PC-9 (cell line): ENCODE results near the gene KCNJ3. TPM values are rescaled to one million over a fixed set of nuclear protein-coding genes. Genes with fewer than 3 reads are reported as not detected.

Experiments used
- BruUV-seq: library from RNA; stranded (reverse); fragments of 400-500 nt; replicated peaks from 2 replicates; lab custom pipeline; 2021; lab: Mats Ljungman, UMichigan
- CTCF ChIA-PET: fragments of 300-600 bp; sonication (Branson Sonifier 250); formaldehyde crosslinking; loops from one replicate; lab custom pipeline; 2022; ENCODE audit warnings: antibody characterized with exemption; lab: Charles Lee
- POLR2A ChIA-PET: fragments of 300-600 bp; sonication (Branson Sonifier 250); formaldehyde crosslinking; loops from one replicate; lab custom pipeline; 2022; ENCODE audit warnings: antibody characterized with exemption; ENCODE audit not compliant: unreplicated experiment; lab: Charles Lee
- DNase-seq, 2 experiments: peaks; one replicate each; pipeline versions ENCODE4 v3.0.0 to v3.0.0-alpha.2; 2015 to 2022; ENCODE audit warnings: mixed read lengths in 1 of 2
- H2AFZ ChIP-seq: fragments of 200-600 bp; sonication (generic); 2 replicates; pipeline ENCODE4 v1.8.1; 2017; ENCODE audit warnings: antibody characterized with exemption
- H3F3A ChIP-seq: fragments of 200-600 bp; sonication (generic); 2 replicates; pipeline ENCODE4 v1.8.1; 2017; ENCODE audit warnings: antibody characterized with exemption, mild to moderate bottlenecking, low read depth; ENCODE audit not compliant: insufficient read depth
- H3K27ac ChIP-seq: fragments of 200-600 bp; sonication (generic); 2 replicates; pipeline ENCODE4 v1.6.1; 2016; ENCODE audit warnings: mixed run types
- H3K27me3 ChIP-seq: fragments of 200-600 bp; sonication (generic); 2 replicates; pipeline ENCODE4 v1.6.1; 2016; ENCODE audit warnings: low read depth, mixed run types; ENCODE audit not compliant: insufficient read depth
- H3K36me3 ChIP-seq: fragments of 200-600 bp; sonication (generic); 2 replicates; pipeline ENCODE4 v1.6.1; 2016; ENCODE audit warnings: low read depth, mixed run types
- H3K4me1 ChIP-seq: fragments of 200-600 bp; sonication (generic); replicated peaks from 2 replicates; pipeline ENCODE4 v1.6.1; 2016; ENCODE audit warnings: mixed run types; ENCODE audit not compliant: insufficient read depth
- H3K4me2 ChIP-seq: fragments of 200-600 bp; sonication (generic); 2 replicates; pipeline ENCODE4 v1.6.1; 2017; ENCODE audit warnings: mixed run types
- H3K4me3 ChIP-seq: fragments of 200-600 bp; sonication (generic); 2 replicates; pipeline ENCODE4 v1.6.1; 2016; ENCODE audit warnings: mixed run types
- H3K79me2 ChIP-seq: fragments of 200-600 bp; sonication (generic); 2 replicates; pipeline ENCODE4 v1.6.1; 2017; ENCODE audit warnings: low read depth, mixed run types
- H3K9me2 ChIP-seq: fragments of 200-600 bp; sonication (generic); 2 replicates; pipeline ENCODE4 v1.8.1; 2017; ENCODE audit warnings: mild to moderate bottlenecking; ENCODE audit not compliant: insufficient read depth
- H3K9me3 ChIP-seq: fragments of 200-600 bp; sonication (generic); 2 replicates; pipeline ENCODE4 v1.8.1; 2016; ENCODE audit warnings: low read depth; ENCODE audit not compliant: insufficient read depth
- H4K20me1 ChIP-seq: fragments of 200-600 bp; sonication (generic); 2 replicates; pipeline ENCODE4 v1.8.1; 2017; ENCODE audit not compliant: insufficient read depth
- CTCF ChIP-seq: fragments of 200-600 bp; sonication (generic); conservative IDR thresholded peaks from 2 replicates; pipeline ENCODE4 v1.6.1; 2017; ENCODE audit warnings: mixed run types, antibody characterized with exemption, mild to moderate bottlenecking, moderate library complexity
- EZH2 ChIP-seq: fragments of 200-600 bp; sonication (generic); IDR thresholded peaks from 2 replicates; pipeline ENCODE4 v1.8.0; 2017; ENCODE audit warnings: antibody characterized with exemption, low read depth
- intact Hi-C: fragments of 100-400 bp; cut with micrococcal nuclease; formaldehyde crosslinking; loops from one replicate; pipeline ENCODE4 v1.10.0; 2022; ENCODE audit not compliant: unreplicated experiment
- total RNA-seq: library from RNA; stranded (reverse); gene quantifications from 2 replicates; pipeline ENCODE4 v1.2.3, GENCODE V29; 2021

Gene KCNJ3
- total RNA-seq, 1 experiment from 2014 or later = not detected

GRCh38 chr2:154804451-154804850 is 106.0 kb downstream of the KCNJ3 start:
- no TSS peak for BruUV-seq
- H3K4me1 ChIP-seq = no peaks in the 10 kb centered on the region
- H3K27ac ChIP-seq = no peak overlapping the region
- intact Hi-C loops = no loop called here
- no peaks in the 10 kb centered on the region for H4K20me1 ChIP-seq
- TF ChIP-seq EZH2 = no peak
- no peak for TF ChIP-seq CTCF
- H3K36me3 ChIP-seq = no peaks in the 10 kb centered on the region
- ChIA-PET CTCF (no interaction called here), POLR2A (interaction anchor here (0.7 kb wide), 1 partner anchor 15 kb away, joined by 8 read pairs; no protein-coding TSS in a partner anchor)
- no peak overlapping the region for H3K4me3 ChIP-seq
- H2AFZ ChIP-seq = no peak overlapping the region
- H3K79me2 ChIP-seq = no peaks in the 10 kb centered on the region
- no peaks in the 10 kb centered on the region for H3K9me3 ChIP-seq
- no peaks in the 10 kb centered on the region for H3K27me3 ChIP-seq
- no peaks in the 10 kb centered on the region for H3K9me2 ChIP-seq
- no peak overlapping the region for H3K4me2 ChIP-seq
- DNase-seq = no peak
- no peaks in the 10 kb centered on the region for H3F3A ChIP-seq

- intact Hi-C loops = no loop called here
- no peak overlapping the region for H3K27ac ChIP-seq
- no peaks in the 10 kb centered on the region for H3K36me3 ChIP-seq
- POLR2A ChIA-PET = no interaction called here
- H3K4me3 ChIP-seq = no peak overlapping the region
- H2AFZ ChIP-seq = no peak overlapping the region
- H3K9me3 ChIP-seq = no peaks in the 10 kb centered on the region
- H3K4me1 ChIP-seq = no peaks in the 10 kb centered on the region
- TF ChIP-seq CTCF (no peak), EZH2 (no peak)
- no peak for DNase-seq
- H3K9me2 ChIP-seq = no peaks in the 10 kb centered on the region
- H3K27me3 ChIP-seq = no peaks in the 10 kb centered on the region
- H3F3A ChIP-seq = no peaks in the 10 kb centered on the region
- H3K79me2 ChIP-seq = no peaks in the 10 kb centered on the region
- CTCF ChIA-PET = no interaction called here
- no peak overlapping the region for H3K4me2 ChIP-seq
- BruUV-seq = no TSS peak
- no peaks in the 10 kb centered on the region for H4K20me1 ChIP-seq
These were observed 115.1 kb downstream of the KCNJ3 start for GRCh38 chr2:154813636-154814035.

GRCh38 chr2:154814856-154815255 is 116.4 kb downstream of the KCNJ3 start:
- H3K79me2 ChIP-seq = no peaks in the 10 kb centered on the region
- H3K4me2 ChIP-seq = no peak overlapping the region
- H3F3A ChIP-seq = no peaks in the 10 kb centered on the region
- H3K27me3 ChIP-seq = no peaks in the 10 kb centered on the region
- no peak for DNase-seq
- no peaks in the 10 kb centered on the region for H3K36me3 ChIP-seq
- BruUV-seq = no TSS peak
- H3K4me1 ChIP-seq = no peaks in the 10 kb centered on the region
- ChIA-PET CTCF (no interaction called here), POLR2A (no interaction called here)
- intact Hi-C loops = no loop called here
- no peak overlapping the region for H2AFZ ChIP-seq
- TF ChIP-seq CTCF (no peak), EZH2 (no peak)
- no peaks in the 10 kb centered on the region for H3K9me2 ChIP-seq
- no peak overlapping the region for H3K27ac ChIP-seq
- no peaks in the 10 kb centered on the region for H3K9me3 ChIP-seq
- no peaks in the 10 kb centered on the region for H4K20me1 ChIP-seq
- no peak overlapping the region for H3K4me3 ChIP-seq
